ENCODE results near the gene CBLL1.

CBLL1 gene

DNA sequence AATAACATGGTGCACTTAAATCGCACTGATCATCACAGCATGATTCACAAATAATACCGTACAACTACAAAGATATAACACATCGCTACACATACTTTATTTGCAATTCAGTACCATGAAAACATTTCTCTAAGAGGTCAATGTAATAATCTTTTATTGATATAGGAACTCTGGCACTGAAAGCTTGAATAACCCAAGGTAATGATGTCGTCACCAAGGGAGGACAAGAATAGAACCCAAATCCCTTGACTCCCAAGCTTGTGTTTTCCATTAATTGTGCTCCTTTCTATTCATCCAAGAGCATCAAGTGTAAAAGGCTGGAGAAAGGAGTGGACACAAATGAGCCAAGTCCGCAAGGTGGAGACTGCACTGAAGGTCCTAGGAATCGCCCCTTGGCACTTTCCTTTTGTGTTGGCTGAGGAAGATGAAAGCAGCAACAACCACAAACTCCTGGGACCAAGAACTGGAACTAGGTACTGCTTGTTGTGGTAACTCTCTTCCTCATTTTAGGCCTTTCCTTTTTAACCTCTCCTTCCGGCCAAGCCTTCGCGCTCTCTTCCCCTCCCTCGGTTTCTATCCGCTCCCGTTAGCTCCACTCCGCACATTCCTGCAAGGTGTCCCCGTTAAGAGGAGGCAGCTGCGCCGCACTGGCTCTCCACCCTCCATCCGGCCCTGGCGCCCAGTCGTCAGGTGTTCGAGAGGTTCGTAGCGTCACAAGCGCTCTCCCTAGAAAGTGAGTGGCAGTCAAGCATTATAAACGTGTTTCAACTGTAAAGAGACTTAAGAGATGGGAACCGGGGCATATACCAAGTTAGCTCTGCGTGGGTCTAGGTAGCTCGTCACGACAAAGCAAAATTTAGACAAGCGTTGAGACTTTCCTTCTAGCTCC, 1.0 kb upstream of the CBLL1 start:
- DNase-seq (ENCODE audit: low spot score): no peak

GRCh38 chr7:107744345-107744750, 406 bp downstream of the CBLL1 start:
- peak; percentile 71 for DNase-seq (ENCODE audit: low spot score)

GRCh38 chr7:107746006-107746405, 2.1 kb downstream of the CBLL1 start:
- peak; percentile 22 for DNase-seq (ENCODE audit: low spot score)

DNA sequence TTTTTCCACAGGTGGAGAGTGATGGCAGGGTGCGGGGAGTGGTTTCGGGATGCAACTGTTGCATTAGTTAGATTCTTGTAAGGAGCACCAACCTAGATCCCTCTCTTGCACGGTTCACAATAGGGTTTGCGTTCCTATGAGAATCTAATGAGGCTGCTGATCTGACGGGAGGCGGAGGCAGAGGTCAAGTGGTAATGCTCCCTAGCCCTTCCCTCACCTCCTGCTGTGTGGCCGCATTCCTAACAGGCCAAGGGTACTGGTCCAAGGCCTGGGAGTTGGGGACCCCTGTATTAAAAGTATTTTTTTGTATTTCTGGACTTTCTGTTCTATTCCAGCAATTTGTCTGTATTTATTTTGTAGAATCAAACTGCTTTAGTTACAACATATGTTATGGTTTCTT, 7.2 kb downstream of the CBLL1 start:
- DNase-seq (ENCODE audit: low spot score): no peak

GRCh38 chr7:107754642-107755041, 10.7 kb downstream of the CBLL1 start:
- DNase-seq (ENCODE audit: low spot score): no peak

- DNase-seq (ENCODE audit: low spot score): no peak
Observed at GRCh38 chr7:107758667-107759066, 14.7 kb downstream of the CBLL1 start.

DNA sequence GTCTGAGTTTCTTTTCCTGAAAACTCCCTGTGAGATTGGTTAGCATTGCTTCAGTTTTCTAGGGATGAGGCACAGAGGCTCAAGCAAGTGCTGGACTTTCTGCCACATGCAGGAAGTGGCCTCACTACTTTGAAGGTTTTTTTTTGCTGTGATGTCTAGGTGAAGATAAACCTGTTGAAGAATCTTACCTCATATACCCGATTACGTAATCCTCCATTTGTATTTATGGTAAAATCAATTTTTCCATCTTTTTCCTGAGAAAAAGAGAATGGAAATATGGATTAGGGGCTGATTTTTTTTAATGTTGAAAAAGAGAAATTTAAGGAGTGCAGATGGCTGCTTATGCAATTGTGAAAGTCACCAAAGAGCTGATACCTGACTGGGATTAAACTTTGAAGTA, 23.4 kb downstream of the CBLL1 start:
- DNase-seq (ENCODE audit: low spot score): no peak

DNA sequence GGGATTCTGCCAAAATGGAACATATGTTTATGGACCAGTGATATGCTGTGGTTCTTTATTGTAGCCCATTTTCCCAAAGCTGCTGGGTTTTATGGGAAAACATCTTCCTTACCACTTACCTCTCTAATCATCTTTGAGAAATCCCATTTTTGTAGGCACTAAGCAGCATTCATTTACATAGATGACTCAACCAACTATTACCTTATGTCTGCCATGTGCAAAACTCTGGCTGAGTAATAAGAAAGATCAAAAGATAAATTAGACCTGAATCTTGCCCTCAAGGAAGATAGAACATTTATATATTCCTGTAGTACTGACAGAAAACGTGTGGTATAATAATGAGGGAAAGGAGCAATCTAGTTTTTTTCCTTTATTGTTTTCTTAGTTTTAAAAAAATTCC, 24.3 kb downstream of the CBLL1 start:
- DNase-seq (ENCODE audit: low spot score): peak; percentile 38

GRCh38 chr7:107773027-107773426, 29.1 kb downstream of the CBLL1 start:
- no peak for DNase-seq (ENCODE audit: low spot score)

GRCh38 chr7:107777702-107778101, 33.8 kb downstream of the CBLL1 start:
- no peak for DNase-seq (ENCODE audit: low spot score)

- DNase-seq (ENCODE audit: low spot score): no peak
Observed at GRCh38 chr7:107778283-107778682, 34.3 kb downstream of the CBLL1 start.

GRCh38 chr7:107779647-107780099, 35.7 kb downstream of the CBLL1 start:
- no peak for DNase-seq (ENCODE audit: low spot score)

- no peak for DNase-seq (ENCODE audit: low spot score)
Observed at GRCh38 chr7:107782374-107782773, 38.4 kb downstream of the CBLL1 start.

- DNase-seq (ENCODE audit: low spot score): no peak
Observed at GRCh38 chr7:107783648-107784047, 39.7 kb downstream of the CBLL1 start.

- no peak for DNase-seq (ENCODE audit: low spot score)
Observed at GRCh38 chr7:107785170-107785569, 41.2 kb downstream of the CBLL1 start.

GRCh38 chr7:107785926-107786325, 42.0 kb downstream of the CBLL1 start:
- DNase-seq (ENCODE audit: low spot score): no peak

DNA sequence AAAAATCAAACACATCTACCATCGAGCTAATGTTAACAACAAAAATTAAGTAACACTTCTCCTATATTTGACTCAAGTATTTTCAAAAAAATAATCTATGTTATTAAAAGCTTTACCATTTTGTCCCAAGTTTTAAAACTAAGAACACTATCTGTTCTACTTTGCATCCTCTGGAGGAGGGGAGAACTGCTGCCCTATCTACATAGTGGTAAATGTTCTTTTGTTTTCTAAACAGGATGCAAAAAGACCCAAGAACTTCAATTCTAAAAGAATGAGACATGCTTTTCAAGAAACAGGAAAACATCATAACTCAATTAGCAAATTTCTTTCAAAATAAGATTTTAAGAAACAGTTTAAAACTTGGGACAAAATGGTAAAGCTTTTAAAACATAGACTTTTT, 44.3 kb downstream of the CBLL1 start:
- no peak for DNase-seq (ENCODE audit: low spot score)

GRCh38 chr7:107788662-107789061, 44.7 kb downstream of the CBLL1 start:
- DNase-seq (ENCODE audit: low spot score): no peak

DNA sequence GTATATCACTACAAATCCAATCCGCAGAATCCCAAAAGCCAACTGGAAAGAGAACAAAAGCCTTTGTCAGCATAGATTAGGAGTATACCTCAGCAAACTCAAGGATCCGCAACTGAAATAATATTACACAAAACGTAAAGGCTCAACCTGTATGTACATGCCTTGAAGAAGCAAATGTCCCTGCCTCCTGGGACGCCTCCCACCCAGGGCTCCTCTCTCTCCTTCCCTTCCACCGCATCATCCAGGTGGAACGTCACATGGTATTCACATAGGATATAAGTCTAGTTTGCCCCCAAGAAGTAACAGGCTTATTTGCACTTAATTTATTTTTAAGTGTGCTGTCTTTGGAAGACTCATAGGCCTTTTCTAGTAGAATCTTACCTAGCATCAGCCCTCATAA, 45.7 kb downstream of the CBLL1 start:
- DNase-seq (ENCODE audit: low spot score): no peak

- DNase-seq (ENCODE audit: low spot score): no peak
Observed at GRCh38 chr7:107792364-107792763, 48.4 kb downstream of the CBLL1 start.

GRCh38 chr7:107799647-107800264, 55.8 kb downstream of the CBLL1 start:
- DNase-seq (ENCODE audit: low spot score): no peak

DNA sequence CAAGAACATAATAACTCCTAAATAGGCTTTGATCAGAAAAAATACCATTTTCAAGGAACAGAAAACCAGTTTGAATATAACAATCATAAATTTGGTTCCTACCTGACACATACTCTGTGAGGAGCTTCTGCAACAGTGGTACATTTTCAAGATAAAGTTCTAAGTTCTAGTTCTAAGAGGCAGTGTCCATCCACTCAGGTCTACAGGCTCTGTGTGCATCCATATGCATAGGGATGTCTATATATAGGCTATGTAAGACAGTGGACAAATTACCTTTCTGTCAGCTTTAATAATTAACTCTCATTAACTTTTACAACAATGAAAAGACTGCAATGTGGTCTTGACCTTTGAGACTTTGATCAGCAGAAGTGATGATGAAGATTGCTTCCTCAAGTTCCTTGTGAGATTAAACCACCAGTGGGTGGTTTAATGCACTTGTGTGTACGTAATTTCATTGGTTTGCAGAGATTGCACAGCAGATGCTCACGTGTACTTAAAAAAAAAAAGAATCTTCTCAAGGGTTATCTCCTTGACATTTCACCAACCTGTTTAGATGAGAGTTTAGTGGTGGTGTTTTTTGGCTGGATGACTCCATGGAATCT, 59.2 kb downstream of the CBLL1 start, which contains the start of gene SLC26A3:
SLC26A3 (minus strand) TSS at position 215 of the 602 bp plus-strand sequence. CDS start 8,714 bp downstream, outside the sequence.
- DNase-seq (ENCODE audit: low spot score): no peak

DNA sequence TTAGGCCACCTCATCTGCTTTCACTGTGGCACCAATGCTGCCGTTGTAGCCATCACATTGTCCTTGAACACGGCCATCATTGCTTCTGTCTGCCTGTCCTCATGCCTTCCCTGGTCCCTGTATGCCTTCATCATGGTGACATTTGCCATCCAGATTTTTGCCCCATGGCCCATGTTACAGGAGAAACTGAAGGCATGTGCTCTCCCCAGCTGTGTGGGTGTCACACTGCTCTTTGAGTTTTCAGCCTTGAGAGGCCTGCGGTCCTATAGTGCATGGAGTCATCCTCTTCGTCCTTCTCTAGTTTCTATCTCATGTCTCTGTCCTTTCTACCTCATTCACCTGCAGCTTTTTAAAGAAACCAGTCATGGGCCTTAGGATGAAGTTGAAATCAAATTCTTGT, 65.2 kb downstream of the CBLL1 start:
- no peak for DNase-seq (ENCODE audit: low spot score)

Measured in RKO (cell line).